HG03175 (cell line): Measurements from ENCODE around the gene ANO6.
"Not testable (repeated sequence)": the region's sequence is repeated elsewhere in the genome, so short reads cannot be mapped to it uniquely, and the experiment has no call there.

Experiments used
- ATAC-seq: cut with Tn5 transposase; IDR thresholded peaks from one replicate; pipeline ENCODE4 v1.9.1; 2021; ENCODE audit warnings: mild to moderate bottlenecking, moderate library complexity; ENCODE audit not compliant: unreplicated experiment

Gene ANO6

GRCh38 chr12:45235087-45236025 is 19.5 kb downstream of the ANO6 start:
- peak; percentile 39 for ATAC-seq

- not testable (repeated sequence) for ATAC-seq
Observed at GRCh38 chr12:45236383-45236782, 20.5 kb downstream of the ANO6 start.

GRCh38 chr12:45242180-45242579 is 26.3 kb downstream of the ANO6 start:
- ATAC-seq, result no peak

- ATAC-seq, result peak; percentile 27
Observed at GRCh38 chr12:45243963-45244362, 28.1 kb downstream of the ANO6 start.

GRCh38 chr12:45244561-45245343 is 28.9 kb downstream of the ANO6 start:
- ATAC-seq, result peak; percentile 82

- no peak for ATAC-seq
Observed at GRCh38 chr12:45246236-45246635, 30.3 kb downstream of the ANO6 start.

GRCh38 chr12:45247589-45247988 is 31.7 kb downstream of the ANO6 start:
- ATAC-seq, result no peak

GRCh38 chr12:45248095-45248494 is 32.2 kb downstream of the ANO6 start:
- no peak for ATAC-seq

- ATAC-seq, result no peak
Observed at GRCh38 chr12:45254254-45254653, 38.4 kb downstream of the ANO6 start.

GRCh38 chr12:45256721-45257120 is 40.8 kb downstream of the ANO6 start:
- ATAC-seq, result peak; percentile 54

- ATAC-seq, result peak; percentile 89
Observed at GRCh38 chr12:45257185-45257930, 41.5 kb downstream of the ANO6 start.

GRCh38 chr12:45259675-45260074 is 43.8 kb downstream of the ANO6 start:
- ATAC-seq, result no peak

- ATAC-seq, result no peak
Observed at GRCh38 chr12:45260104-45260815, 44.4 kb downstream of the ANO6 start.

- ATAC-seq, result no peak
Observed at GRCh38 chr12:45260854-45261253, 45.0 kb downstream of the ANO6 start.

GRCh38 chr12:45262185-45262584 is 46.3 kb downstream of the ANO6 start:
- not testable (repeated sequence) for ATAC-seq

- no peak for ATAC-seq
Observed at GRCh38 chr12:45263587-45263986, 47.7 kb downstream of the ANO6 start.

- peak; percentile 72 for ATAC-seq
Observed at GRCh38 chr12:45268672-45269411, 52.9 kb downstream of the ANO6 start.

- no peak for ATAC-seq
Observed at GRCh38 chr12:45269412-45269751, 53.5 kb downstream of the ANO6 start.

GRCh38 chr12:45270951-45271350 is 55.1 kb downstream of the ANO6 start:
- no peak for ATAC-seq

GRCh38 chr12:45273717-45274271 is 57.9 kb downstream of the ANO6 start:
- ATAC-seq, result no peak
